T-helper 17 cell (primary cell): Measurements from ENCODE around the gene KANSL3. TPM values are rescaled to one million over a fixed set of nuclear protein-coding genes. Genes with fewer than 3 reads are reported as not detected.
"Not testable (repeated sequence)": the region's sequence is repeated elsewhere in the genome, so short reads cannot be mapped to it uniquely, and the experiment has no call there.

Source experiments
- ATAC-seq: fragments of 150-1000 bp; cut with Tn5 transposase; 2 replicates; pipeline ENCODE4 v1.10.0; 2021; ENCODE audit warnings: mild to moderate bottlenecking, moderate library complexity
- DNase-seq, 3 donors: peaks; one replicate each; pipeline versions ENCODE4 v3.0.0 to v3.0.0-alpha.2; 2020 to 2021
- H3K9me3 ChIP-seq: one replicate; pipeline ENCODE4 v1.7.0; 2013; ENCODE audit warnings: low read length, mild to moderate bottlenecking; ENCODE audit not compliant: control insufficient read depth, poor library complexity, severe bottlenecking
- H3K27ac Mint-ChIP-seq: one replicate; pipeline ENCODE4 v1.8.0; 2022; ENCODE audit warnings: mild to moderate bottlenecking, moderate library complexity, mixed read lengths
- H3K27me3 Mint-ChIP-seq: one replicate; pipeline ENCODE4 v1.8.0; 2022; ENCODE audit warnings: mixed read lengths
- H3K36me3 Mint-ChIP-seq: one replicate; pipeline ENCODE4 v1.8.0; 2022; ENCODE audit warnings: low read depth, mixed read lengths
- H3K4me1 Mint-ChIP-seq: one replicate; pipeline ENCODE4 v1.8.0; 2022; ENCODE audit warnings: mild to moderate bottlenecking, mixed read lengths
- H3K4me3 Mint-ChIP-seq: one replicate; pipeline ENCODE4 v1.8.0; 2022; ENCODE audit warnings: mild to moderate bottlenecking, moderate library complexity, mixed read lengths
- total RNA-seq, 4 donors: library from RNA in 2 of 4; stranded (reverse) in 2 of 4; gene quantifications; one replicate each; pipeline ENCODE4 v1.2.3 and lab custom pipeline; 2022 to 2026

KANSL3 gene
- total RNA-seq, 2 donors from 2014 or later, result 57.4 to 61.2 TPM

DNA sequence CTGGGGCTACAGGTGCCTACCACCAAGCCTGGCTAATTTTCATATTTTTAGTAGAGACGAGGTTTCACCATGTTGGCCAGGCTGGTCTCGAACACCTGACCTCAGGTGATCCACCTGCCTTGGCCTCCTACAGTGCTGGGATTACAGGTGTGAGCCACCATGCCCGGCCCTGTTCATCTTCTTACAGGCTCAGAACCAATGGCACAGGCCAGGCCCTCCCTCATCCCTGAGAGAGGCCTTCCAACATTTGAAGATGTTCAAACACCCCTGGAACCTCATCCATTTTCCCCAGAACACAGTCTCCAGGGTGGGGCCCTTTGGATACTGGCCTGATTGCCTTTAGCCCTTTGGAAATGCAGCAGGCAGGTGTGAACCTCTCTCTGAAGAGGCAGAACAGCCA lies 27.6 kb upstream of the KANSL3 start:
- not testable (repeated sequence) for H3K9me3 ChIP-seq, DNase-seq, ATAC-seq, H3K4me3 Mint-ChIP-seq, H3K36me3 Mint-ChIP-seq, H3K4me1 Mint-ChIP-seq, H3K27ac Mint-ChIP-seq
- peaks cover 12% of the 10 kb centered on the region for H3K27me3 Mint-ChIP-seq

DNA sequence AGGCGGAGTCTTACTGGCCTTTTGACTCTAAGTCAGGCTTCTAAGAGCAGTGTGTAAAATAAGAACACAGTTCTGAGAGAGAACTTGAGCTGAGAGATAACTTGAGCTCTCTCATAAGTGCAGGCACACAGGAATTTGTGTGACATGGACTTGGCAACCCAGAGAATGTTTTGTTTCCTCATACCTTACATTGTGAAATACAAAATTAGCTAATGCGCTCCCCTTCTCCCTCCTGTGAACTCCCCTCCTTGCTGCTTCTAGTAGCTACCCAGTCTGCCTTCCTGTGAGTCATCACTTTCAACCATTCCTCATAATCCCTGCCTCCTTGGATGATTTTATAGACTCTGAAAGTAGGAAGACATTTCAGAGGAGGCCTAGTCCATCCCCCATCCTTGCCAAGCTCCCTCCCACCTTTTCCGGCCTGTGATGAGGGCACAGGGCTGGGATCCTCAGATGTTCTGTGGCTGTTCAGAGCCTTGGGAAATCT lies 27.0 kb upstream of the KANSL3 start:
- no peaks in the 10 kb centered on the region for H3K9me3 ChIP-seq
- H3K27me3 Mint-ChIP-seq, result peaks cover 12% of the 10 kb centered on the region
- DNase-seq (no peak), ATAC-seq (no peak)
- no peak overlapping the region for H3K27ac Mint-ChIP-seq
- H3K4me1 Mint-ChIP-seq, result no peaks in the 10 kb centered on the region
- H3K36me3 Mint-ChIP-seq, result no peaks in the 10 kb centered on the region
- no peak overlapping the region for H3K4me3 Mint-ChIP-seq

DNA sequence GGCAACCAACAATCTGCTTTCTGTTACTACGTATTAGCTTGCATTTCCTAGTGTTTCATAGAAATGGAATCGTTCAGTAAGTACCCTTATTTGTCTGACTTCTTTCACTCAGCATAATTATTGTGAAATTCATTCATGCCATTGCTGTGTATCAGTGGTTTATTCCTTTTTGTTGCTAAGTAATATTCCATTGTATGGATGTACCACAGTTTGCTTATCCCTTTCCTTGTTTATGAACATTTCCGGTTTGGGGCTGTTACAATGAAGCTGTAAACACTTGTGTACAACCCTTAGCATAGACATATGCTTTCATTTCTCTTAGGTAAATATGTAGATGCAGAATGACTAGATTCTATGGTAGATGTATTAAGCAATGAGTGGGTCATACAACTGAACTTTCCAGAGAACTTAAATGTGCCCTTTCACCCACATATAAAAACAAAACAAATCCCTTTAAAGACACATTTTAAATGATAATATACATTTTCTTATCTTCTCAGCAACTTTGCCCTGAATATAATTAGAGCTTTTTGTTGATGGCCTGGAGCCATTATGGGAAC lies 26.3 kb upstream of the KANSL3 start:
- H3K27ac Mint-ChIP-seq, result no peak overlapping the region
- no peaks in the 10 kb centered on the region for H3K4me1 Mint-ChIP-seq
- H3K36me3 Mint-ChIP-seq, result no peaks in the 10 kb centered on the region
- peaks cover 12% of the 10 kb centered on the region for H3K27me3 Mint-ChIP-seq
- ATAC-seq, result no peak
- DNase-seq, result no peak
- H3K9me3 ChIP-seq, result no peaks in the 10 kb centered on the region
- H3K4me3 Mint-ChIP-seq, result no peak overlapping the region

DNA sequence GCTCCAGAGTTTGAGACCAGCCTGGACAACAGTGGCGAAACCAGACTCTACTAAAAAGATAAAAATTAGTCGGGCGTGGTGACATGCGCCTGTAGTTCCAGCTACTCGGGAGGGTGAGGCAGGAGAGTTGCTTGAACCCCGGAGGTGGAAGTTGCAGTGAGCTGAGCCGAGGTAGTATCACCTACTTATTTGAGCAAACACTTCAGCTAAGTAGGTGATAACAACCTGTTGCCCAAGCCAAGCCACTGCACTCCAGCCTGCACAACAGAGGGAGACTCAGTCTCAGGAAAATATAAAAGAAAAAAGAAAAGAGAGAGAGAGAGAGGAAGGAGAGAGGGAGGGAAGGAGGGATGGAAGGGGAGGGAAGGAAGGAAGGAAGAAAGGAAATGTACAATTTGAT lies 25.7 kb upstream of the KANSL3 start:
- no peak overlapping the region for H3K27ac Mint-ChIP-seq
- no peak for ATAC-seq
- H3K27me3 Mint-ChIP-seq, result peaks cover 7% of the 10 kb centered on the region
- no peak for DNase-seq
- H3K4me1 Mint-ChIP-seq, result no peaks in the 10 kb centered on the region
- no peak overlapping the region for H3K4me3 Mint-ChIP-seq
- no peaks in the 10 kb centered on the region for H3K9me3 ChIP-seq
- no peaks in the 10 kb centered on the region for H3K36me3 Mint-ChIP-seq

DNA sequence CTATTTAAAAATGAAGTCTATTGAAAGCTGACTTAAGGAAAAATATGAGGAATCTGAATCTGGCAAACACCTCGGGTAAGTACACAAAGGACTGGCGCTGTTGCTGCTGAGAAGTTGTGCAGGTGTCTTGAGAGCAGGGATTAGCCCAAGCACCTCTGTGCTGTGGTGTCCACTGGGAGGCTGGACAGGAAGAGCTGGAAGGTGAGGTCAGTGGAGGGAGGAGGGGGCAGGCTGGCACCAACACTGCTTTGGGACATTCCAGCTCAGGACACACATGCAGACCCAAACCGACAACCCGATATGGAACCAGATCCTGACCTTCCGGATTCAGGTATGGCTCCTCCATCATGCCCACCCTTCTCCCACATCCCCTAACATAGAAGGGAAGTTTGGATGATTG lies 25.1 kb upstream of the KANSL3 start:
- Mint-ChIP-seq H3K27ac (no peak overlapping the region), H3K4me1 (no peaks in the 10 kb centered on the region), H3K4me3 (no peak overlapping the region), H3K36me3 (no peaks in the 10 kb centered on the region), H3K27me3 (peaks cover 7% of the 10 kb centered on the region)
- DNase-seq, result no peak
- no peak for ATAC-seq
- no peaks in the 10 kb centered on the region for H3K9me3 ChIP-seq

DNA sequence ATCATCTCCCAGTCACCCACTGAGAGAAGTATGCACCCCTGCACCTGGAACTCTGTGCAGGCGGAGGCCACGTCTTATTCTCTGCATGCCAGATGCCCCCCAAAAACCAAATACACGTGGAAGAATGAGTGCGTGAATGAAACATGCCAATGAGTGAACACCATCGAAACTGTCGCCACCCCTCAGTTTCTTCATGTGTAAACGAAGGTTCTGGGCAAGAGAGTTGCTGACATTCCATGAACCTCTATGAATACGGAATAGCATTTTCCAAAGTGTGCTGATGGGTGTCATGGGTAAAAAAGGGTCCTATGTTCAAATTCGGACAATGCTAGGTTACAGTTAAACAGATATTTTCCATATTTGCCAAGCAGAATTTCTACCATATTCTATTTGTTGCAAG lies 24.2 kb upstream of the KANSL3 start:
- no peak for DNase-seq
- no peak for ATAC-seq
- Mint-ChIP-seq H3K27ac (no peak overlapping the region), H3K27me3 (peaks cover 7% of the 10 kb centered on the region), H3K36me3 (no peaks in the 10 kb centered on the region), H3K4me3 (no peak overlapping the region), H3K4me1 (no peaks in the 10 kb centered on the region)
- no peaks in the 10 kb centered on the region for H3K9me3 ChIP-seq

DNA sequence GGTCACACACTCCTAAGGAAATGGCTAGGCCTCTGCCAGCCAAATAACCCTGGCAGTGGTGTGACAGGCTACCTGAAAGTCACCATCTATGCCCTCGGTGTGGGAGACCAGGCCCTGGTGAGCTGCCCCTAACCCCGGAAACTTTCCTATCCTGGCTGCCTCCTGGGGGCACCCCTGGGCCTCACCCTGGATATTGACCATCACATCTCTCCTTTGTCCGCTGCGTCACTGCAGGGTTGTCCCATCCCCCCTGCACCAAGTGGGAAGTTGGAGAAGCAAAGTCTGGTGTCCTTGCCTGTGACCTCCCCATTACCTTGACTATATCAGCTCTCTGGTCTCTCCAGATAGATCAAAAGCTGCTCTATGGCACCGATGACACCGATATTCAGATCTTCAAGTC lies 23.2 kb upstream of the KANSL3 start:
- no peaks in the 10 kb centered on the region for H3K36me3 Mint-ChIP-seq
- no peak overlapping the region for H3K4me3 Mint-ChIP-seq
- H3K4me1 Mint-ChIP-seq, result no peaks in the 10 kb centered on the region
- ATAC-seq (no peak), DNase-seq (no peak)
- H3K27ac Mint-ChIP-seq, result no peak overlapping the region
- H3K9me3 ChIP-seq, result no peaks in the 10 kb centered on the region
- peaks cover 7% of the 10 kb centered on the region for H3K27me3 Mint-ChIP-seq

DNA sequence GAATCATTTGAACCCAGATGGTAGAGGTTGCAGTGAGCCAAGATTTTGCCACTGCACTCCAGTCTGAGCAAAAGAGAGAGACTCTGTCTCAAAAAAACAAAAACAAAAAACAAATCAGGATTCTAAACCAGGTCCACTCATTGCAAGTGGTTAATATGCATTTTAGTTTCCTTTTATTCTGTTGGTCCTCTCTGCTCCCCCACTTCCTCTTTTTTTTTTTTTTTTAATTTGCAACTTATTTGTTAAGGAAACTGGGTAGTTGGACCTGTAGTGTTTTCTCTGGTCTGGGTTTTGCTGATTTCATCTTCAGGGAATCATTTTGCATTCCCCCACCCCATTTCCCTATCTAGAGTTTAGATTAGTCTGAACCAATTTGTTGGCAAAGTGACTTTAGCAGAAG lies 18.4 kb upstream of the KANSL3 start:
- Mint-ChIP-seq H3K27me3 (no peaks in the 10 kb centered on the region), H3K27ac (no peak overlapping the region), H3K36me3 (no peaks in the 10 kb centered on the region), H3K4me1 (no peaks in the 10 kb centered on the region), H3K4me3 (no peak overlapping the region)
- DNase-seq (no peak), ATAC-seq (no peak)
- no peaks in the 10 kb centered on the region for H3K9me3 ChIP-seq

DNA sequence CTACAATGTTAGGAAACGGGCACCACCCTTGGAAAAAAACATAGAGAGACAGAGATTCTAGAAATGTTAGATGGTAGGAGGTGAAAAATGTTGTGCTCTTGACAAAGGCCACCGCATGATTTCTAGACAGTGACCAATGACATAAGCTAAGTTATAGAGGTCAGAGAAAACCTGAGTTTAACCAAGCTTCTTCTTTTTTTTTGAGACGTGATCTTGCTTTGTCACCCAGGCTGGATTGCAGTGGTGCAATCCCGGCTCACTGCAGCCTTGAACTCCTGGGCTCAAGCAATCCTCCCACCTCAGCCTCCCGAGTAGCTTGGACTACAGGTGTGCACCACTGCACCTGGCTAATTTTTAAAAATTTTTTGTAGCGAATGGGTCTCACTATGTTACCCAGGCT lies 17.4 kb upstream of the KANSL3 start:
- no peak for DNase-seq
- peaks cover 2% of the 10 kb centered on the region for H3K4me1 Mint-ChIP-seq
- ATAC-seq, result no peak
- no peaks in the 10 kb centered on the region for H3K9me3 ChIP-seq
- H3K36me3 Mint-ChIP-seq, result no peaks in the 10 kb centered on the region
- no peaks in the 10 kb centered on the region for H3K27me3 Mint-ChIP-seq
- H3K27ac Mint-ChIP-seq, result no peak overlapping the region
- H3K4me3 Mint-ChIP-seq, result no peak overlapping the region

DNA sequence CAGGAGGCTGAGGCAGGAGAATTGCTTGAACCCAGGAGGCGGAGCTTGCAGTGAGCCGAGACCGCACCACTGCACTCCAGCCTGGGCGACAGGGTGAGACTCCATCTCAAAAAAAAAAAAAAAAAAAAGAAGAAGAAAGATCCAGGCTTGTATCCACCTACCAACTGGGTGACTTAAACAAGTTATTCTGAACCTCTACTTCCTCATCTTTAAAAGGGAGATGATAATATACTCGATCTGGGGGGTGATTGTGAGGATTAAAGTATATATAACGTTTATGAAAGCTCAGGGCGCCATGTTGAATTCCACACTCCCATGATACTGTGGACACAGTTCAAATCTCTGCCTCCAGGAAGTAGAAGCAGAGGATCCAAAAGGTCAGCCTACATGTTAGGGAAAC lies 16.7 kb upstream of the KANSL3 start:
- not testable (repeated sequence) for H3K9me3 ChIP-seq, H3K36me3 Mint-ChIP-seq, ATAC-seq, H3K4me3 Mint-ChIP-seq, H3K4me1 Mint-ChIP-seq, H3K27ac Mint-ChIP-seq, H3K27me3 Mint-ChIP-seq, DNase-seq

DNA sequence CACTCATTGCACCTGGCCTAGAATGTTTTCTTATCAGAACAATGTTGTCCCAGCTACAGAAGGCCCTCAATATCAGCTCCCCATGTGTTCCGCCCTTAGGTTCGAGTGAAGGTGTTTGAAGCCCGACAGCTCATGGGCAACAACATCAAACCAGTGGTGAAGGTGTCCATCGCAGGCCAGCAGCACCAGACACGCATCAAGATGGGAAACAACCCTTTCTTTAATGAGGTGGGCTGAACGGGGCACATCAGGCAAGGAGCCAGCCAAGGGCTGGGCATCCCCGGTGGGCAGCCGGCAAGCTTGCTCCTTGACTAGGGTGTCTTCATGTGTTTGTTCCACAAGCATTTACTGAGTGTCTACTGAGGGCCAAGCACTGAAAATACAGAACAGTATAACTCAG lies 13.7 kb upstream of the KANSL3 start:
- no peak overlapping the region for H3K27ac Mint-ChIP-seq
- H3K27me3 Mint-ChIP-seq, result no peaks in the 10 kb centered on the region
- ATAC-seq (no peak), DNase-seq (no peak)
- H3K4me1 Mint-ChIP-seq, result peaks cover 2% of the 10 kb centered on the region
- no peak overlapping the region for H3K4me3 Mint-ChIP-seq
- H3K36me3 Mint-ChIP-seq, result no peaks in the 10 kb centered on the region
- H3K9me3 ChIP-seq, result no peaks in the 10 kb centered on the region

DNA sequence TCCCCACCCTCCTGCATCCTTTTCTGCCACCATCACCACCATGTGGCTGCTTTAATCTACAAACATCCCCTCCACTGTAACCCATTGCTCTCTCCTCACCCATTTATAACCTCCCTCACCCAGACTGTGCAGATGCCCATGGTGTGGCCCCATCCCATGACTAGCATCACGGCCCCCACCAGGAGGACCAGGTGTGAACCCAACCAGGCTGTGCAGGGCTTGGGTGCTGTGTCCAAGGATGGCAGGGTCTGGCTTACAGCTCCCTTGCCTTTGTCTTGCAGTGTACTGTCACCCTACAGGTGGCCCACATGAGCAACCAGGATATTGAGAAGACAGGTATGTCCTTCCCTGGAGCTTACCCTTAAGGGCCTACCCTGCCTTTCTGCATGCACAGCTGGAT lies 11.2 kb upstream of the KANSL3 start:
- Mint-ChIP-seq H3K27ac (no peak overlapping the region), H3K4me3 (no peak overlapping the region), H3K36me3 (no peaks in the 10 kb centered on the region), H3K4me1 (peaks cover 2% of the 10 kb centered on the region), H3K27me3 (no peaks in the 10 kb centered on the region)
- no peaks in the 10 kb centered on the region for H3K9me3 ChIP-seq
- ATAC-seq (no peak), DNase-seq (no peak)

DNA sequence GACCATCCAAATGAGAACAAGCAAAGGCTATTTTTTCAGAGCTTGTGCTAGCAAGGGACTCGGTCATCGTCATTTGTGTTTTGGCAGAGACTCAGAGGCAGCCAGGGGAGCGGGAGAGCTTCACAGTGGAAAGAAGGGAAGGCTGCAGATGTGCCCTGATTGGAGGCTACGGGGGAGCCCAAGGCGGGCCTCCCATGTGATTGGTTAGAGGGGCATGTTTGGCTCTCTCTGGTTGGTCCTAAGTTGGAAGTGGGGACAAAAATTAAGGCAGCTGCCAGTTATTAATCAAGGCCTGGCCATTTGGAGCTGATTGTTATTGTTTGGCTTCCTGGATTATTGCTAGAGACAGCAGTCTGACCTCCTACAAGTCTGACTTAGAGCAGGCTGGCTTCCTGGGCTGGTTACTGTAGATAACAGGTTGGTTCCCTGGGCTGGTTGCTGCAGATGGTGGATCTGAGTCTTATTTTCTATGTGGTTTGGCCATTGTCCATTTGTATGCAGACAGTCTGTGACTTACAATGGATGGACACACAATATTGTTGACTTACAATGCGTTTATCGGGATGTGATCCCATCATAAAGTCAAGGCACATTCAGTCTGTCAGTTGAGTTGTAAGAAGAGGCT lies 10.3 kb upstream of the KANSL3 start:
- H3K27me3 Mint-ChIP-seq, result no peaks in the 10 kb centered on the region
- no peak overlapping the region for H3K4me3 Mint-ChIP-seq
- no peak overlapping the region for H3K27ac Mint-ChIP-seq
- no peaks in the 10 kb centered on the region for H3K36me3 Mint-ChIP-seq
- no peaks in the 10 kb centered on the region for H3K9me3 ChIP-seq
- DNase-seq (no peak), ATAC-seq (no peak)
- H3K4me1 Mint-ChIP-seq, result peaks cover 2% of the 10 kb centered on the region

DNA sequence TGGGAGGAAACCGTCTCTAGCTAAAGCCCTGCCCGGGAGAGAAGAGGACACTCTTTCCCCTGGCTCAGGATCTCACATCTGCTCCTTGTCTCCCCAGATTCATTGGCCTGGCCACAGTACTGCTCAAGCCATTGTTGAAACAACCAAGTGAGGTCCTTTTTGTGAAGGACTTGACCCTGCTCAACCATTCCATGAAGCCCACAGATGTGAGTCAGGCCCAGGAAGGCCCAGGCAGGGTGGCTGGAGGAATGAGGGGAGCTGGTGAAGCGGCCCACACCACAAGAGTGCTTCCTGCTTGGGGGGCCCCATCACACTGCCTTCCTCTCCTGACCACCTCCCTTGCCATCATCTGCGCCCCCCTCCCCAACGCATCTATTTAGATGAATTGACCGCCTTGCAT lies 9.6 kb upstream of the KANSL3 start:
- H3K27me3 Mint-ChIP-seq, result no peaks in the 10 kb centered on the region
- H3K36me3 Mint-ChIP-seq, result no peaks in the 10 kb centered on the region

More for the DNA sequence above, 9.6 kb upstream of the KANSL3 start:
- Mint-ChIP-seq H3K4me1 (peaks cover 2% of the 10 kb centered on the region), H3K27ac (no peak overlapping the region), H3K4me3 (no peak overlapping the region)
- H3K9me3 ChIP-seq, result no peaks in the 10 kb centered on the region
- DNase-seq (no peak), ATAC-seq (no peak)
